ENCODE data around the gene LSM7. TPM values are rescaled to one million over a fixed set of nuclear protein-coding genes. Genes with fewer than 3 reads are reported as not detected.
A peak's percentile ranks its signal among the peaks of the same experiment; 100 is the strongest.

Gene LSM7
- total and polyA plus RNA-seq, 9 of the 15 experiments (the other 6 are each of a cell fraction or from before 2014, with no cell fraction given), result 40.5 to 690 (median 265) TPM

DNA sequence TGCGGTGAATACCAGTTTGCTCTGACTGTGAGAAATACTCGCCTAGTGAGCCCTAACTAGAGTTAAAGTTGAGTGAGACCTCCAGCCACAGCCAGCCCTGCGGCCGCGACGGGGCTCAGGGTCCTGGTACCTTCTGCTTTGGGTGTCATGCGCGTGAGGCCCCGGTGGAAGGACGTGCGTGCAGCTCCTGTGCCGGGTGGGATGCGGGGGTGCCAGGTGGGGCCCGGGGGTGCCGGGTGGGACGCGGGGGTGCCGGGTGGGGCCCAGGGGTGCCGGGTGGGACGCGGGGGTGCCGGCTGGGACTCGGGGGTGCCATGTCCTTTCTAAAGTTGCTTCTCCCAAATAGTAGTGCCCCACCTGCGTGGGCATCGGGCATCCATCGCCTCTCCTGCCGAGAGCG is 23.2 kb upstream of the LSM7 start (continued):
- TF ChIP-seq, protein P1, sequence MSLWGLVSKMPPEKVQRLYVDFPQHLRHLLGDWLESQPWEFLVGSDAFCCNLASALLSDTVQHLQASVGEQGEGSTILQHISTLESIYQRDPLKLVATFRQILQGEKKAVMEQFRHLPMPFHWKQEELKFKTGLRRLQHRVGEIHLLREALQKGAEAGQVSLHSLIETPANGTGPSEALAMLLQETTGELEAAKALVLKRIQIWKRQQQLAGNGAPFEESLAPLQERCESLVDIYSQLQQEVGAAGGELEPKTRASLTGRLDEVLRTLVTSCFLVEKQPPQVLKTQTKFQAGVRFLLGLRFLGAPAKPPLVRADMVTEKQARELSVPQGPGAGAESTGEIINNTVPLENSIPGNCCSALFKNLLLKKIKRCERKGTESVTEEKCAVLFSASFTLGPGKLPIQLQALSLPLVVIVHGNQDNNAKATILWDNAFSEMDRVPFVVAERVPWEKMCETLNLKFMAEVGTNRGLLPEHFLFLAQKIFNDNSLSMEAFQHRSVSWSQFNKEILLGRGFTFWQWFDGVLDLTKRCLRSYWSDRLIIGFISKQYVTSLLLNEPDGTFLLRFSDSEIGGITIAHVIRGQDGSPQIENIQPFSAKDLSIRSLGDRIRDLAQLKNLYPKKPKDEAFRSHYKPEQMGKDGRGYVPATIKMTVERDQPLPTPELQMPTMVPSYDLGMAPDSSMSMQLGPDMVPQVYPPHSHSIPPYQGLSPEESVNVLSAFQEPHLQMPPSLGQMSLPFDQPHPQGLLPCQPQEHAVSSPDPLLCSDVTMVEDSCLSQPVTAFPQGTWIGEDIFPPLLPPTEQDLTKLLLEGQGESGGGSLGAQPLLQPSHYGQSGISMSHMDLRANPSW (CRISPR knock-in tag; IDR thresholded peaks at IDR 0.05), result no peak
- TF ChIP-seq, protein P2, sequence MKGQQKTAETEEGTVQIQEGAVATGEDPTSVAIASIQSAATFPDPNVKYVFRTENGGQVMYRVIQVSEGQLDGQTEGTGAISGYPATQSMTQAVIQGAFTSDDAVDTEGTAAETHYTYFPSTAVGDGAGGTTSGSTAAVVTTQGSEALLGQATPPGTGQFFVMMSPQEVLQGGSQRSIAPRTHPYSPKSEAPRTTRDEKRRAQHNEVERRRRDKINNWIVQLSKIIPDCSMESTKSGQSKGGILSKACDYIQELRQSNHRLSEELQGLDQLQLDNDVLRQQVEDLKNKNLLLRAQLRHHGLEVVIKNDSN (CRISPR knock-in tag; IDR thresholded peaks at IDR 0.05), result no peak

GRCh38 chr19:2350656-2351055 is 22.3 kb upstream of the LSM7 start:
- peak overlapping the region in 1 of 2 experiments; percentile 35; a peak in 2 of 4 replicates for H3K9ac ChIP-seq (ENCODE audit: insufficient read depth in 1 of 2, low read depth in 2 of 2, low read length in 2 of 2)
- no peak overlapping the region for H2AFZ ChIP-seq (ENCODE audit: low read depth, low read length)
- H3K79me2 ChIP-seq (ENCODE audit: control insufficient read depth, insufficient read depth, low read length), result no peaks in the 10 kb centered on the region
- peaks cover 2% of the 10 kb centered on the region for H3K9me1 ChIP-seq (ENCODE audit: control insufficient read depth, insufficient read depth, low read length)
- peaks cover 7 to 39% of the 10 kb centered on the region in 2 experiments; a peak in 4 of 5 replicates for H3K4me1 ChIP-seq (replicated peaks in 1 of 2; ENCODE audit: control insufficient read depth in 2 of 2, insufficient read depth in 2 of 2, low read length in 2 of 2)
- CTCF ChIA-PET (ENCODE audit: low intra/inter-chr PET ratio), result no interaction called here
- POLR2A ChIA-PET, result no interaction called here
- 68% methylated on average over 16 of the region's 16 CpGs for WGBS (ENCODE audit: insufficient coverage, low coverage, missing lambda C conversion rate)
- no peak for FAIRE-seq
- H3K4me2 ChIP-seq (ENCODE audit: insufficient read depth, low read length), result no peak overlapping the region
- in situ Hi-C loops (cut with MboI), result no loop called here
- H3K9me3 ChIP-seq (replicated peaks; ENCODE audit: control insufficient read depth, insufficient read depth, low read depth, low read length), result no peaks in the 10 kb centered on the region; the same call in 1 of the 2 replicates
- DNase-seq (ENCODE audit: extremely low read depth in 1 of 4, low spot score in 3 of 4), result no peak
- BruUV-seq (replicated peaks), result no TSS peak
- H3K27me3 ChIP-seq (ENCODE audit: control insufficient read depth in 2 of 2, insufficient read depth in 2 of 2, low read length in 2 of 2), result no peaks in the 10 kb centered on the region
- H4K20me1 ChIP-seq (replicated peaks; ENCODE audit: control insufficient read depth, insufficient read depth, low read length), result no peaks in the 10 kb centered on the region
- no peak for ATAC-seq
- H3K36me3 ChIP-seq (ENCODE audit: control insufficient read depth, insufficient read depth, low read length), result peaks cover 35% of the 10 kb centered on the region; the same call in 2 of the 3 replicates
- H3K27ac ChIP-seq (ENCODE audit: extremely low read depth, low read depth, low read length), result no peak overlapping the region
- intact Hi-C loops (cut with micrococcal nuclease), result no loop called here
- no peak overlapping the region for H3K4me3 ChIP-seq
- TF ChIP-seq NEUROD1 (IDR thresholded peaks at IDR 0.05; ENCODE audit: borderline replicate concordance, low read depth, low read length, partially characterized antibody) (no peak), TBL1XR1 (IDR thresholded peaks at IDR 0.05; ENCODE audit: low read length in 2 of 2) (no peak), FOS (IDR thresholded peaks at IDR 0.05; ENCODE audit: extremely low read depth, insufficient read length) (no peak), HOMEZ (CRISPR knock-in tag; IDR thresholded peaks at IDR 0.05) (no peak), MEIS2 (IDR thresholded peaks at IDR 0.05; ENCODE audit: partially characterized antibody) (peak; percentile 9), KHSRP (IDR thresholded peaks at IDR 0.05) (no peak)
- TF ChIP-seq, protein P3, sequence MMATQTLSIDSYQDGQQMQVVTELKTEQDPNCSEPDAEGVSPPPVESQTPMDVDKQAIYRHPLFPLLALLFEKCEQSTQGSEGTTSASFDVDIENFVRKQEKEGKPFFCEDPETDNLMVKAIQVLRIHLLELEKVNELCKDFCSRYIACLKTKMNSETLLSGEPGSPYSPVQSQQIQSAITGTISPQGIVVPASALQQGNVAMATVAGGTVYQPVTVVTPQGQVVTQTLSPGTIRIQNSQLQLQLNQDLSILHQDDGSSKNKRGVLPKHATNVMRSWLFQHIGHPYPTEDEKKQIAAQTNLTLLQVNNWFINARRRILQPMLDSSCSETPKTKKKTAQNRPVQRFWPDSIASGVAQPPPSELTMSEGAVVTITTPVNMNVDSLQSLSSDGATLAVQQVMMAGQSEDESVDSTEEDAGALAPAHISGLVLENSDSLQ (IDR thresholded peaks at IDR 0.05), result 0 out of 2 replicates have a peak, but pooled peaks have one; percentile 9
- TF ChIP-seq, protein P4, sequence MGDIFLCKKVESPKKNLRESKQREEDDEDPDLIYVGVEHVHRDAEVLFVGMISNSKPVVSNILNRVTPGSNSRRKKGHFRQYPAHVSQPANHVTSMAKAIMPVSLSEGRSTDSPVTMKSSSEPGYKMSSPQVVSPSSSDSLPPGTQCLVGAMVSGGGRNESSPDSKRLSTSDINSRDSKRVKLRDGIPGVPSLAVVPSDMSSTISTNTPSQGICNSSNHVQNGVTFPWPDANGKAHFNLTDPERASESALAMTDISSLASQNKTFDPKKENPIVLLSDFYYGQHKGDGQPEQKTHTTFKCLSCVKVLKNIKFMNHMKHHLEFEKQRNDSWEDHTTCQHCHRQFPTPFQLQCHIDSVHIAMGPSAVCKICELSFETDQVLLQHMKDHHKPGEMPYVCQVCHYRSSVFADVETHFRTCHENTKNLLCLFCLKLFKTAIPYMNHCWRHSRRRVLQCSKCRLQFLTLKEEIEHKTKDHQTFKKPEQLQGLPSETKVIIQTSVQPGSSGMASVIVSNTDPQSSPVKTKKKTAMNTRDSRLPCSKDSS (IDR thresholded peaks at IDR 0.05; ENCODE audit: low read depth, partially characterized antibody), result no peak
- TF ChIP-seq, protein P5, sequence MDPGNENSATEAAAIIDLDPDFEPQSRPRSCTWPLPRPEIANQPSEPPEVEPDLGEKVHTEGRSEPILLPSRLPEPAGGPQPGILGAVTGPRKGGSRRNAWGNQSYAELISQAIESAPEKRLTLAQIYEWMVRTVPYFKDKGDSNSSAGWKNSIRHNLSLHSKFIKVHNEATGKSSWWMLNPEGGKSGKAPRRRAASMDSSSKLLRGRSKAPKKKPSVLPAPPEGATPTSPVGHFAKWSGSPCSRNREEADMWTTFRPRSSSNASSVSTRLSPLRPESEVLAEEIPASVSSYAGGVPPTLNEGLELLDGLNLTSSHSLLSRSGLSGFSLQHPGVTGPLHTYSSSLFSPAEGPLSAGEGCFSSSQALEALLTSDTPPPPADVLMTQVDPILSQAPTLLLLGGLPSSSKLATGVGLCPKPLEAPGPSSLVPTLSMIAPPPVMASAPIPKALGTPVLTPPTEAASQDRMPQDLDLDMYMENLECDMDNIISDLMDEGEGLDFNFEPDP (CRISPR knock-in tag; IDR thresholded peaks at IDR 0.05), result no peak

All from K562 (cell line).